Activated naive CD4-positive, alpha-beta T cell treated with anti-CD3 and anti-CD28 coated beads, Interleukin-2, amount 50 U/mL, for 72 hours (primary cell): Measurements from ENCODE around the gene TNIP1. TPM values are rescaled to one million over a fixed set of nuclear protein-coding genes. Genes with fewer than 3 reads are reported as not detected.

Experiments used
- ATAC-seq, 2 donors: fragments of 150-1000 bp; cut with Tn5 transposase; 2 replicates each; pipeline ENCODE4 v1.10.0; 2021; ENCODE audit warnings: mild to moderate bottlenecking in 2 of 2, moderate library complexity in 2 of 2
- DNase-seq, 2 donors: peaks; one replicate each; pipeline ENCODE4 v3.0.0; 2021 to 2022; ENCODE audit warnings: low spot score in 2 of 2
- H3K27ac Mint-ChIP-seq, 2 donors: one replicate each; pipeline ENCODE4 v1.8.0; 2022; ENCODE audit warnings: mild to moderate bottlenecking in 2 of 2, mixed read lengths in 2 of 2
- H3K36me3 Mint-ChIP-seq, 2 donors: one replicate each; pipeline ENCODE4 v1.8.0; 2022; ENCODE audit warnings: mixed read lengths in 2 of 2
- H3K9me3 Mint-ChIP-seq, 2 donors: one replicate each; pipeline ENCODE4 v1.8.0; 2022; ENCODE audit warnings: mixed read lengths in 2 of 2
- total RNA-seq, 2 donors: library from RNA; stranded (reverse); gene quantifications; one replicate each; pipeline ENCODE4 v1.2.3, GENCODE V29; 2022

TNIP1 gene
- total RNA-seq, 2 donors from 2014 or later, result 221 to 276 TPM

GRCh38 chr5:151015974-151016587, 64.8 kb downstream of the TNIP1 start:
- Mint-ChIP-seq H3K9me3 (no peaks in the 10 kb centered on the region), H3K36me3 (no peaks in the 10 kb centered on the region), H3K27ac (no peak overlapping the region)
- DNase-seq, result no peak
- no peak for ATAC-seq

GRCh38 chr5:151014680-151015343, 66.0 kb downstream of the TNIP1 start:
- no peaks in the 10 kb centered on the region for H3K36me3 Mint-ChIP-seq
- no peak for ATAC-seq
- no peak overlapping the region for H3K27ac Mint-ChIP-seq
- DNase-seq, result no peak
- H3K9me3 Mint-ChIP-seq, result no peaks in the 10 kb centered on the region

GRCh38 chr5:151012862-151013261, 68.0 kb downstream of the TNIP1 start:
- no peak for ATAC-seq

GRCh38 chr5:151008906-151009305, 71.9 kb downstream of the TNIP1 start:
- Mint-ChIP-seq H3K36me3 (no peaks in the 10 kb centered on the region), H3K27ac (peak overlapping the region in 1 of 2 donors; percentile 46), H3K9me3 (no peaks in the 10 kb centered on the region)
- DNase-seq, result no peak
- ATAC-seq, result no peak

More at GRCh38 chr5:151012862-151013261, 68.0 kb downstream of the TNIP1 start:
- DNase-seq, result no peak
- H3K36me3 Mint-ChIP-seq, result no peaks in the 10 kb centered on the region
- no peaks in the 10 kb centered on the region for H3K9me3 Mint-ChIP-seq
- no peak overlapping the region for H3K27ac Mint-ChIP-seq

- H3K27ac Mint-ChIP-seq, result no peak overlapping the region
- H3K9me3 Mint-ChIP-seq, result no peaks in the 10 kb centered on the region
- no peak for ATAC-seq
- H3K36me3 Mint-ChIP-seq, result no peaks in the 10 kb centered on the region
- no peak for DNase-seq
These were observed 72.7 kb downstream of the TNIP1 start for GRCh38 chr5:151008210-151008491.

- no peak for ATAC-seq
- no peak overlapping the region for H3K27ac Mint-ChIP-seq
- DNase-seq, result no peak
- H3K9me3 Mint-ChIP-seq, result no peaks in the 10 kb centered on the region
- no peaks in the 10 kb centered on the region for H3K36me3 Mint-ChIP-seq
These were observed 73.2 kb downstream of the TNIP1 start for GRCh38 chr5:151007430-151008209.

GRCh38 chr5:151006704-151007334, 74.0 kb downstream of the TNIP1 start:
- Mint-ChIP-seq H3K9me3 (no peaks in the 10 kb centered on the region), H3K27ac (no peak overlapping the region), H3K36me3 (no peaks in the 10 kb centered on the region)
- no peak for ATAC-seq
- no peak for DNase-seq

- DNase-seq, result no peak
- H3K9me3 Mint-ChIP-seq, result no peaks in the 10 kb centered on the region
- H3K27ac Mint-ChIP-seq, result no peak overlapping the region
- ATAC-seq, result no peak
- H3K36me3 Mint-ChIP-seq, result no peaks in the 10 kb centered on the region
These were observed 74.8 kb downstream of the TNIP1 start for GRCh38 chr5:151005950-151006576.

GRCh38 chr5:151005187-151005949, 75.5 kb downstream of the TNIP1 start:
- no peak for ATAC-seq
- H3K27ac Mint-ChIP-seq, result no peak overlapping the region
- H3K9me3 Mint-ChIP-seq, result no peaks in the 10 kb centered on the region

GRCh38 chr5:151004499-151004898, 76.3 kb downstream of the TNIP1 start:
- Mint-ChIP-seq H3K27ac (no peak overlapping the region), H3K9me3 (no peaks in the 10 kb centered on the region), H3K36me3 (no peaks in the 10 kb centered on the region)
- DNase-seq (no peak), ATAC-seq (no peak)

More at GRCh38 chr5:151005187-151005949, 75.5 kb downstream of the TNIP1 start:
- H3K36me3 Mint-ChIP-seq, result no peaks in the 10 kb centered on the region
- no peak for DNase-seq

- no peak overlapping the region for H3K27ac Mint-ChIP-seq
- ATAC-seq (no peak), DNase-seq (no peak)
- H3K9me3 Mint-ChIP-seq, result no peaks in the 10 kb centered on the region
- no peaks in the 10 kb centered on the region for H3K36me3 Mint-ChIP-seq
These were observed 77.4 kb downstream of the TNIP1 start for GRCh38 chr5:151003503-151003860.

GRCh38 chr5:151002681-151003502, 77.9 kb downstream of the TNIP1 start:
- Mint-ChIP-seq H3K27ac (no peak overlapping the region), H3K9me3 (no peaks in the 10 kb centered on the region), H3K36me3 (no peaks in the 10 kb centered on the region)
- no peak for DNase-seq
- ATAC-seq, result no peak

GRCh38 chr5:151002250-151002649, 78.6 kb downstream of the TNIP1 start:
- H3K27ac Mint-ChIP-seq, result peak overlapping the region in 1 of 2 donors; percentile 23
- no peaks in the 10 kb centered on the region for H3K36me3 Mint-ChIP-seq
- ATAC-seq (no peak), DNase-seq (no peak)
- H3K9me3 Mint-ChIP-seq, result no peaks in the 10 kb centered on the region

- Mint-ChIP-seq H3K9me3 (no peaks in the 10 kb centered on the region), H3K36me3 (no peaks in the 10 kb centered on the region), H3K27ac (no peak overlapping the region)
- DNase-seq, result no peak
- ATAC-seq, result no peak
These were observed 79.4 kb downstream of the TNIP1 start for GRCh38 chr5:151001436-151001835.

GRCh38 chr5:150999704-151000442, 81.0 kb downstream of the TNIP1 start:
- H3K27ac Mint-ChIP-seq, result no peak overlapping the region
- ATAC-seq, result no peak
- H3K9me3 Mint-ChIP-seq, result peaks cover 0 to 6% of the 10 kb centered on the region in 2 donors

More at GRCh38 chr5:150999704-151000442, 81.0 kb downstream of the TNIP1 start:
- H3K36me3 Mint-ChIP-seq, result no peaks in the 10 kb centered on the region
- DNase-seq, result no peak
